GM21825 (cell line): ENCODE results near the gene RNASE11.

Source experiments
- ATAC-seq: cut with Tn5 transposase; IDR thresholded peaks from one replicate; pipeline ENCODE4 v1.9.1; 2021; ENCODE audit warnings: mild to moderate bottlenecking, moderate library complexity; ENCODE audit not compliant: unreplicated experiment

RNASE11 gene

DNA sequence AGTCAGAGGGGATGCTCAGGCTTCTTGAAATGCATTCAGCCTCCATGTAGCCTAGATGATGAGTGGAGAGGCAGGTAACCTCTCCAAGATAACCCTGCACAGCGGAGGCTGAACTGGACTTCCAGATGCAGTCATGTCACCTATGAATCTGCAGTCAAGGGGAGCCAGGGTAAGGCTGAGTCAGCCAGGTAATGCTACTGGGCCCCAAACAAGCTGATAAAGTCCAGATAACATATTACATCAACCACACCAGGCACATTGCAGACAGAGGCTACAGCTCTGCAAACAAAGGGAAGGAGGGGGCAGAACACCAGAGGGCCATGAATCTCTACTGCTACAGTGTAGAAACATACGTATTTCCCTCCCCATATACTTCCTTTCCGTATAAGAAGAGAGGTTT, 40.9 kb downstream of the RNASE11 start:
- no peak for ATAC-seq

DNA sequence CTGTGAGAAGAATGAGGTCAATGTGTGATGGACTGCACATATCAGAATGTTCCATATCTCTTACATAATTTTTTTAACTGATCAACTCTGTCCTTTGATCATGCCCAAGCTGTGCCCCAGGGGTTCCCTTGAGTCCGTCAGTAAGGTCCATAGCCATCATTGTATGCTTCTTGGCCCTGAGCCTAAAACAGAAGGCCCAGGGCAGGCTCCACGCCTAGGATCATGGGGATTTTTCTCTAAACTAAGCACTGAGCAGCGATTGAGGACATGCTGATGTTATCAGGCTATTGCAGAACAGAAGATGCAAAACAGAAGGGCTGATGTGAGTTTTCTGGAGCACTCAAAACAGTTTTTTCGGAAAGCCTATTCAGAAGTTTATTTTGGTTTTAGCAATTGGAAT, 47.9 kb downstream of the RNASE11 start:
- ATAC-seq: no peak
